Stimulated activated CD4-positive, alpha-beta T cell treated with anti-CD3 and anti-CD28 coated beads, Interleukin-15, amount 100 ng/mL, for 48 hours (primary cell): ENCODE measurements around the gene NAXD.
"Not testable (repeated sequence)": the region's sequence is repeated elsewhere in the genome, so short reads cannot be mapped to it uniquely, and the experiment has no call there.

ENCODE experiments used
- DNase-seq, 2 donors: peaks; one replicate each; pipeline ENCODE4 v3.0.0-alpha.2; 2020; ENCODE audit warnings: low read depth in 2 of 2

The NAXD gene

DNA sequence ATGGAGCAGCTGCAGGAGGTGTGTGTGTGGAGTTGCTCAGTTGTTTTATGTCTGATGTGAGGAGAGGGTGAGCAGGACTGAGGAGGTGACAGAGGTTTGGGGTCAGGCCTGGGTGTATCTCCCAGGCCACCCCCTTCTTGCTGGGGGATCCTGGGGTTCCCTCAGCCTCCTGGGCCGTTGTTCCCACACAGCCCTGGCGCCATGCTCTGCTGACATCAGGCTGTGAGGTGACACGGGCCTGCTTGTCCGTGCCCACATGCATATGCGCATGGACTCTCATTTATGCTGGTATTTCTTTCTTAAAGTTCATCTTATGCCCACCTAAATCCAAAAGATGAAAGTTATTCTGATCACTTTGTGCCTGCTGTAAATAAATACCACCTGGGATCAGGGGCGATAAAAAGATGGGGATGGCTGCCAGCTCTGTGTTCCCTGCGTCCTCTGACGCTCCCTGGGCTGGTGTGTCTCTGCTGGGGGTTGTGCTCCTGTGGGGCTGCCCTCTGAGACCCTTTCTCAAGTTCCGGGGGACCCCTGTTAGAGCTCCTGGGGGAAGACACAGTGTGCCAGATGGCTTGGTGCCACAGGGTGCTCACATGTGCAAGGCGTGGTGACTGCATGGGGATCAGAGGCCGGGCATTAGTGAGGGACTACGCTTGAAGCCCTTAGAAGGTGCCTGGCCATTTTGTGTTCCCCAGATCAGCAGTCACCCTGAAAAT, 12.6 kb downstream of the NAXD start:
- no peak for DNase-seq

DNA sequence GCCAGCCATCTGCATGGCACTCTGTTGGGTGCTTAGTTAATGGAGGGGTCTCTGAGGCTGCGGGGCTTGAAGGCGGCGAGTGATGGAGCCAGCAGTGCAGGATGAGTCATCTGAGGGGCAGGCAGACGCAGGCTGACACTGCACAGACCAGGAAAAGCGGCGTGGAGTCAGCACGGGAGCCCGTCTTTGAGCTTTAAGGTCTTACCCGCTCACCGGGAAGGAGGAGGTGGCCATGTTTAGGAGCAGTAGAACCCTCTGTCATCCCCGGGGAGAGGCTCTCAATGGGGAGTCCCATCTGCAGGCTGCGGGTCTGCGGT, 13.1 kb downstream of the NAXD start:
- no peak for DNase-seq

DNA sequence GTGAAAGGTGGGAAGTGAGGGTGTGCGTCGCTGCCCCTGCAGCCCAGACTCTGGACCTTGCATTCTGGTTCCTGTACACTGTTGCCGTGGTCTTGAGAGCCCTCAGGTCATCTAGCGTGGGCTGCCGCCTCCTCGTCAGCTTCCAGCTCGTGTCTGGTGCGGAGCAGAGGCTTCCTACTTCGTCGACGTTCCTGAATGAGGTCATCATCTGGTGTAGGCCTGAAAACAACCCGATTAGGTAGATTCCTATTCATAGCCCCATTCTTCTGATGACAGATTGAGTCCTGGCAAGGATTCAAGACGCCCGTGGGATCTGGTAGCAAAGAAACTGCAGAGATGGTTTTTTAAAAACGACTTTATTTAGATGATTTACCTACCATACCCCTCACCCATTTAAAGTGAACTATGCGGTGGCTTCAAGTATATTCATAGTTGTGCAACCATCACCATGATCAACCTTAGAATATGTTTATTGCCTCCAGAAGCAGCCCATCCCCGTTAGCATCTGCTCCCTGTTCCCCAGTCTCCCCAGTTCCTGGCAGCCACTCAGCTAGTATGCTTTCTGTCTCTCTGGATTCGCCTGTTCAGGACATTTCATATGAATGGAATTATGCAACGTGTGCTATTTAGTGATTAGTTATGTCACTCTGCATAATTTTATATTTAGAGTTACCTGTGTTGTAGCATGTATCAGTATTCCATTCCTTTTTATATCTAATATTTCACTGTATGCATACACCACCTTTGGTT, 13.8 kb downstream of the NAXD start:
- no peak for DNase-seq

DNA sequence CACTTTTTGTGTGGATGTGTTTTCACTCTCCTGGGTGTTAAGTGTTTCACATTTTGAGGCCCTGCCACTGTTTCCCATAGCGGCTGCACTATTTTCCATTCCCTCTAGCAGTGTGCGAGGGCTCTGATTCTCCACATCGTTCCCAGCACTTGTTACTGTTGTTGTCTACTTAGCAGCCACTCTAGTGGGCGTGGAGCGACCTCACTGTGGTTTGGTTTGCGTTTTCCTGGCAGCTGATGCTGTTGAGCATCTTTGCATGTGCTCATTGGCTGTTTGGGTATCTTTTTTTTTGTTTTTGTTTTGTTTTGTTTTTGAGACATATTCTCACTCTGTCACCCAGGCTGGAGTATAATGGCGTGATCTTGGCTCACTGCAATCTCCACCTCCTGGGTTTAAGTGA, 14.4 kb downstream of the NAXD start:
- DNase-seq: no peak

DNA sequence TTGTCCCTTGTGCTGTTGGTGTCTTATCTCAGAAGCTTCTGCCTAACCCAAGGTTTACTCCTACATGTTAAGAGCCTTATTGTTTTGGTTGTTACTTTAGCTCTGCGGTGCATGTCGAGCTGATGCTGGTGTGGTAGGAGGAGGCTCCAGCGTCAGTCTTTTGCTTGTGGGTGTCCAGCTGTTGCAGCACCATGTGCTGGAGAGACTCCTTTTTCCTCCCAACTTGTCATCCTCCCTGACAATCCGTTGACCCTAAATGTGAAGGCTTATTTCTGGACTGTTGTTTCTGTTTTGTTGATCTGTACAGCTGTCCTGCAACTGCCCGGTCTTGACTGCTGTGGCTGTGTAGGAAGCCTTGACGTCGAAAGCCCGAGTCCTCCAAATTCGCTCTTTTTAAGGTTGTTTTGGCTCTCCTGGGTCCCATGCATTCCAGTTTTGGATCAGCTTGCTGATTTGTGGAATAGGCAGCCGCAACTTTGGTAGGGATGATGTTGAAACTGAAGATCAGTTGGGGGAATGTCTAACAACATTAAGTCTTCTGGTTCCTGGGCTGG, 15.3 kb downstream of the NAXD start:
- no peak for DNase-seq

DNA sequence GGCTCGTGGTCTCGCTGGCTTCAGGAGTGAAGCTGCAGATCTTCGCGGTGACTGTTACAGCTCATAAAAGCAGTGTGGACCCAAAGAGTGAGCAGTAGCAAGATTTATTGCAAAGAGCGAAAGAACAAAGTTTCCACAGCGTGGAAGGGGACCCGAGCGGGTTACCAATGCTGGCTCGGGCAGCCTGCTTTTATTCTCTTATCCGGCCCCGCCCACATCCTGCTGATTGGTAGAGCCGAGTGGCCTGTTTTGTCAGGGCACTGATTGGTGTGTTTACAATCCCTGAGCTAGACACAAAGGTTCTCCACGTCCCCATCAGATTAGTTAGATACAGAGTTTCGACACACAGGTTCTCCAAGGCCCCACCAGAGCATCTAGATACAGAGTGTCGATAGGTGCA, 16.9 kb downstream of the NAXD start:
- not testable (repeated sequence) for DNase-seq

DNA sequence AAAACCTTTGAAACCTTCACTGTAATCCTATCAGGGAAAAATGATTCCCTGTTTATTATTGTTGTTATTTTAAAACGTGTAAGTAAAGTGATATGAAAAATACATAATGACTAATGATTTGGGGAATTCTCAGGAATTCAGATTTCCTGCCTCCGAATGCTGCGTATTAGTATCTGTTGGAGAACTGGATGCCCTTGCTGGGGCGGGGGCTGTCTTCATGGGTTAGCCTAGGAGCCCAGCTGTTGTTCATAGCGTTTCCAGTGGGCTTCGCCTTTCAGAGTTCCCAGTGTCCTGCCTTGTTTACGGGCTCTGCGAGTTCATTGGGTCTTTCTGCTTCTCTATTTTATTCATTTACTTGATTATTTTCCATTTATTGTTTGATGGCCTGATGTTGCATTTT, 18.4 kb downstream of the NAXD start:
- no peak for DNase-seq

DNA sequence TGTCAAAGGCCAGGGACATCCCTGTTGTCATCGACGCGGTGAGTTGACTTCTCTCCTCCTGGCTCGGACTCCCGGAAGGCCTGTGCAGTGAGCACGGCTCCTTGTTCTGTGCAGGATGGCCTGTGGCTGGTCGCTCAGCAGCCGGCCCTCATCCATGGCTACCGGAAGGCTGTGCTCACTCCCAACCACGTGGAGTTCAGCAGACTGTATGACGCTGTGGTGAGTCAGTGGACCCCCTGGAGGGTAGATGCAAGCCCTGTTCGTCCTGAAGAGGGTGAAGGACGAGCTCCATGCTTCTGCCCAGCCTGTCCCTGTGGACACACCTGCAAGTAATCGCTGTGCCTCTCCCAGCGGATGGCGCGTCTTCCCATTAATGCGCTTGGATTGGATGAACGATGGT, 19.2 kb downstream of the NAXD start:
- DNase-seq: no peak

DNA sequence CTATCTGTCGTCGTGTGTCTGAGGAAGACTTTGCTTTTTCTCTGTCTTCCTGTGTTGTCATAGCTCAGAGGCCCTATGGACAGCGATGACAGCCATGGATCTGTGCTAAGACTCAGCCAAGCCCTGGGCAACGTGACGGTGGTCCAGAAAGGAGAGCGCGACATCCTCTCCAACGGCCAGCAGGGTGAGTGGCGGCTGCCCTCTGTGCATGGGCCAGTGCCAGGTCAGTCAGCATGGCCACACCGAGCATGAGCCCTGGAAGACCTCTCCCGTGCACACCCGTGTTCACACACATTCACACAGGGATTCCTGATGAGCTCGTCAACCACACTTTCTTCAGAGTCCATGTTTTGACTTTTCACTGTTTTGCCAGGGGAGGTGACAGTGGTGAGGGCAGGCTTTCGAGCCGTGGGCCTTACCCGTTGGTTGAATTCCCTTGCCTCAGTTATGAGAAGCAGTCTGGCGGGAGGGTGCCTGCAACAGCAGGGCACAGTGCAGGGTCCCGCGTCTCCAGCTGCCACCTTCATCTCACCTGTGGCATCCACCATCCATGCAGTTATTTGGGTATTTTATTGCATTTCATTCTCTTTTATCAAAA, 20.2 kb downstream of the NAXD start:
- DNase-seq: no peak

DNA sequence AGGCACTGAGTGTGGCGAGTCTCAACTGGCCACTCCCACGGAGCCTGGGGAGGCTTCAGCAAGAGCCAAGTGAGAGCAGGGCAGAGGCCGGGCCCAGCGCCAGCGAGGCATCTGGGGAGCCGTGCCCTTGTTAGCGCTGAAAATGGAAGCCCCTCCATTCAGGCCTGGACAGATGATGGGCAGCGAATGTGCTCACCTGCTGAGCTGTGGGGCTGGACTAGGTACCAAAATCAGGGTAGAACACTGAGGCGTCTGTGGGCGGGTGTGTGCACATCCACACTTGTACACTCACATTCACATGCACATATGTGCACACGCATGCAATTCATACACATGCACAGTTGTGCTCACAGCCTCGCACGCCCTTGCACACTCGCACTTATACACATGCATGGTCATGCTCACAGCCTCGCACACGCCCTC, 20.7 kb downstream of the NAXD start:
- no peak for DNase-seq

DNA sequence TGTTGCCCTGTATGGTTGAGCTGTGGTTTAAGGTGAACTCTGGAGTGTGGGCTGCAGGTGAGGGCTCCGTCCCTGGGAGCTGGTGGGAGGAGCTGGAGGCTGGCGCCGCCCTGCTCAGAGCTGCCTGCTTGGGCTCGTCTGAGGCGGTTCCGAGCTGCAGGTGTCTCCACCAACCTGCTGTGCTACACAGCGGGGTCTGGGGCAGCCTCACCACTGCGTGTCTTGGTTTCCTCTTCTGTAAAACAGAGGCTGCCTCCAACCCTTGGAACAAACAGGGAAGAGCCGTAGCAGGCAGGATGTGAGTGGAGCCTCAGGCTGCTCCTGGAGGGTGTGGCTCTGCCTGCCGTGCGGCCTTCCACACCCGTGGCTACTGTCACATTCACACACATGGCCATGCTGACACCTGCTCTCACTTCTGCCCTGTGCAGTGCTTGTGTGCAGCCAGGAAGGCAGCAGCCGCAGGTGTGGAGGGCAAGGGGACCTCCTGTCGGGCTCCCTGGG, 21.4 kb downstream of the NAXD start:
- DNase-seq: no peak

DNA sequence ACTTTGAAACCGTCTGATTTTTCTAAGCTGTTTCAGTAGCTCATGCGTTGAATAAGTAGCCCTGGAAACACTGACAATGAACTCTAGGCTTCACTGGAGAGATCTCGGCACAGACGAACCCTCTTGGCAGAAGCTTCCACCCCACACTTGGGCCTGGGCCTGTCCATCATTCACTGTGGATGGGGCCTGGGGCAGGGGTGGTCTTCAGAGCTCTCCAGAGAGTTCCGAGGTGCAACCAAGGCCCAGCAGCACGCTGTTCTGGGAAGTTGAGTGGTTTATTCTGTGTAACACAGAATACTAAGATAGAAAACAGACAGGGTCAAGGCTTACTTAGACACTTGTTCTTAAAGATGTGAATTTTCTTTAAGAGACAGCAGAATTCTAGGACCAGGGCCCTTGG, 21.9 kb downstream of the NAXD start:
- no peak for DNase-seq

DNA sequence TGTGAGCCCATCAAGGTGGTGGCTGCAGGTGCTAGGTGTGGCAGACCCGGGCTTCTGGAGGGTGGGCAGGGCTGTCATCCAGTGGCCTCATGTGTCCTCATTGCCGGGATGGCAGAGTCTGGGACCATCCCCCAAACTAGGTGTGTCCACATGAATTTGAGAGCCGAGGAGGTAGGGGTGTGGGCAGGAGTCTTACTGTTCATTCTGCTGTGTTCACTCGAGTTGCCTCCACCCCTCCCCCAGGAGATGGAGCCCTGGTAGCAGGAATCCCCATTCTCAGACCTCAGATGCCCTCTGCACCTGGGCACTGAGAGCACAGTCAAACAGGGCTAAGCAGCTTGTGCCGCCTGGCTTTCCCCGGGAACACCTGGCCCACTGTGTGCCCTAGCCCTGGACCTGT, 22.4 kb downstream of the NAXD start:
- DNase-seq: no peak

DNA sequence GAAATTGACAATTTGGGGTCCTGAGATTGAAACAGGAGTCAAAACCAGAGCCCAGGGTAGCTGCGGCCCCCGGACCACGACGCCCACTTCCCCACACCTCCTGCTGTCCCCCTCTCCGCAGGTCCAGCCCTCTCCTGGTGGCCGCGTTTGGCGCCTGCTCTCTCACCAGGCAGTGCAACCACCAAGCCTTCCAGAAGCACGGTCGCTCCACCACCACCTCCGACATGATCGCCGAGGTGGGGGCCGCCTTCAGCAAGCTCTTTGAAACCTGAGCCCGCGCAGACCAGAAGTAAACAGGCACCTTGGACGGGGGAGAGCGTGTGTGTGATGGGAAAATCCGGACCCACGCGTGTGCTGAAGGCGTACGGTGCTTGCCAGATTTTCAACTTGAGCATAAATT, 22.9 kb downstream of the NAXD start:
- DNase-seq: no peak

DNA sequence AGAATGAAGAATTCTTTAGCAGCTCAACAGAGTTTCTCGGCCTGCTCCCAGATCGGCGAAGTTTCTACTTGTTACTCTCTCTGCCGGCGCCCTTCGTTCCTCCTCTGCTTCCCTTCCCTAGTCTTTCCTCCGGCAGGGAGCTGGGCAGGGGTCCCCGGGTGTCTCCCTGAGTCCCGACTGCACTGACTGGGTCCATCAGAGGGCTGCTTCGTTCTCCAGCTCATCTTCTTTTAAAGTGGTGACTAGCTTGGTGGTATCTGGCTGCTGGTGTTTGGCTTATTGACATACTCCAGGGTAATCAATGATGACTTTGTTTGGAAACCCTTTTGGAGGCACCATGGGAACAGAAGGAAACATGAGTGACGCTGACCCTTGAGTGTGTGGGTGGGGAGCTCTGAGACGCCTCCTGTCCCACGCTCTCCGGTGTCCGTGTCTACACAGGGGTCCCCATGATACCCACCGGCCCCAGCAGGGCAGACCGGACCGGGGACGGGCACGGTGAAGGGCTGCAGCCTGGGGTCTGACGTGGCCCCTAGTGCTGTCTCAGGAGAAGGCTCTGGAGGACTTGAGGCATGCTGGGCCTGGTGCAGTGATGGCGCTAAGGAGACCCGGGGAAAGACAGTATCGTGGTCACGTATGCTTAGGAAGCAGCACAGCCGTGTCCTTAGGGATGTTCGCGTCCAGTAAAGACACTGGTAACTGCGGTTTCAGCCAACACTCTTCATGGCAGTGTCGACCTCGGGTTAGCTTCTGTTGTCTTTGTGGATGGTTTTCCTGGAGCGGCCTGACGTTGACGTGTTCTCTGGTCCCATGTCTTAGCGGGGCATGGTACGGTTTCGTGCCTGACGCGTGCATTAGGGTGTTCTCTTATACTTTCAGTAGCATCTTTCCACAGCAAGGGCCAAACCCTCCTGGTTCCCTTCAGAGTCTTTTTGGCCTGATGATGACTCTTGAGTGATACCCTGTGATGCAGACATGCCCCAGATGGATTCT, 23.8 kb downstream of the NAXD start:
- no peak for DNase-seq

DNA sequence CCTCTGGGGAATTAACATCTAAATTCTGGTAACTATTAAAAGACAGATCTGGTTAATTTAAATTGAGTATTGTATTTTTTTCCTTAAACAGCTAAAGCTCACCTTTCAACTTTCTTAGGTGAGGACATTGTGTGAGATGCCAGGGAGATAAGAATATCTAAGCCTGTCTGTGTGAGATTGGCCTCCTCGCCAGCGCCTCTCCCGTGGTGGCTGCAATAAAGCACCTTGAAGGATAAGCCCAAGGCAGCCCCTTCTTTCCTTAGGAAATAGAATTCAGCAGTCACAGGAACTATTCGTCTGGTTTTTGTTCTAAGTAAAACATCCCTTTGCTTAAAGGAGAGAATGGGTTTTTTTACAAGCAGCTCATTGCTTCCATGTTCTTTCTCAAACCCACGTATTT, 24.6 kb downstream of the NAXD start:
- no peak for DNase-seq

DNA sequence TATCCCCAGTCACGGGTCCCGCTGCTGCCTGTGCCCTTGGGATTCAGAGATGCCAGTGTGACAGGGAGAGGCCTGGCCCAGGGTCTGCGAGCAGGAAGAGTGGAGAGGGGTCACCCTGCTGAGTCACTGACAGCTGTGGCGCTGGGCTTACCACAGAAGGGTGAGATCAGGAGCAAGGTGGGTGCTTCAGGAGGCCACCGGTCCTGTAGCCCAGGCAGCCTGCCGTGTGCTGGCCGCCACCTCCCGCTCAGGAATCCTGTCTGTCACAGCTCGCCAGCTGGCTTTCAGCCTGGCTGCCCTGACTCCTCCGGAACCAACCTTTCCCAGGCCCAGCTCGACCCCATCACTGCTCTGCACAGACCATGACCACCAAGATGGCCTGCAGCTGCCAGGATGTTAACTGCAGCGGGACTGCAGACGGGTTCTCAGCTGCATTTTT, 25.3 kb downstream of the NAXD start:
- DNase-seq: no peak

DNA sequence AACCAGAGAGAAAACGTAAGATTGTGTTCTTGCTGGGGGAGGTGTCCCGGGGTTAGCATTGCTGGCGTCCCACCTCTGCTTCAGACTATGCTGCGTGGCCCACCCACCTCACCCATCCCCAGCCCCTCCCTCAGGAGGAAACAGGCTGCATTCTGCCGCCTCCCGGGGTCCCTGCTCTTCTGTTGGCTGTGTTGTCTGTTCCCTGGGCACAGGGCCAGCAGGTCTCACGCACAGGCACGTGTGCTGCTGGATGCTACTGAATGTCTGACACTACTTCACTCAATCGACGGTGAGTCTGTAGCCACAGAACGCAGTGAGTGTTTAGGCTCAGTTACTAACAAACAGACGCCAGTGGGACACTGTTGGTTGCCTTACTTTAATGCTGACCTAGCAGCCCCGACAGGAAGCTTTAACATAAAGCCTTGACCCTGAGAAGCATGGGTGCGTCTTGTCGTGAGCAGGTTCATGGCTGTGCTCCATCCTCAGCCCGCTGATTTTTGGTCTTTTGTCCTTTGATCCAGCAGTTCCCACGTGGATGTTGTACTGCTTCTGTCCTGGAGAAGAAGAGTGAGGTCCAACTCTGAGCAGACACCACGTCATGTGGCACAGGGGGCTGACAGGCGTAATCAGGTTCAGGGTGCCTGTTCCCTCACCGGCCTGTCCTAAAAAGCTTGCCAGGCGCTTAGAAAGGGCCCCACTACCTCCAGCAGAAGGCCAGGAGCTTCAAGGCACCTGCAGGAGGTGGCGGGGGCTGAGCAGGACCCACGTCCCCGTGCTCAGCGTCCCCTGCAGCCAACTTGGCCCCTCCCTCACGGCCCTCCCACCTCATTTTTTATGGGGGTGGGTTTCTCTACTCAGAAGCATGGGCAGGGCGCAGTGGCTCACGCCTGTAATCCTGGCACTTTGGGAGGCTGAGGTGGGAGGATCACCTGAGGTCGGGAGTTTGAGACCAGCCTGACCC, 26.0 kb downstream of the NAXD start:
- no peak for DNase-seq

DNA sequence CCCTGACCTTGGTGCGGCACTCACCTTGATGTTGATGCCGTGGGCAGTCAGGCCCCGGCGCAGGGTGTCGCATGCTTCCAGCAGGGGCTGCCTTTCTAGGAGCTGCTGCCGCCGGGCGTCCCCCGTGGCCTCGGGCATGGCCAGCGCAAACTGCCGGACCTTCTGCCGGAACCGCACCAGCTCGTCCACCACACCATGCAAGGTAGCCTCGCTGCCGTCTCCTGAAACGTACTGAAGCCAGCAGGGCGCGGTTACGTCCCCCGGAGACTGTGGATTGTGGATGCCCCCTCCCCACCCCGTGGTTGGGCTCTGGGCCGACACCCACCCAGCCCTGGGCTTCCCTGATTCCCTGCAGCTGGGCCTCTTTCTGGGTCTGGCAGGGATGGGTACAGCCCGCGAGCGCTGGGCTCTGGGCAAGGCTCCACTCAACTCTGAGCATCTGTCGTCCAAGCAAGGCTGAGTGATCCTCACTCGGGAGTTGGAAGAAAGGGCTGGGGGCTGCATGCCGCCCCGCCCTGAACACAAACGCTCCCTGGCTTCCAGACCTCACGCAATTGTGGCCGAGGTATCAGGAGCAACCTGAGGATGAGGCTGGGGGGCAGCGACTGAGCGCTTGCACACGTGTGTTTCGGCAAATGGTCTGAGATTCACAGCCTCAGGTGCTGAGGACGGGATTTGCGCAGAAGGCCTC, 27.1 kb downstream of the NAXD start:
- no peak for DNase-seq

DNA sequence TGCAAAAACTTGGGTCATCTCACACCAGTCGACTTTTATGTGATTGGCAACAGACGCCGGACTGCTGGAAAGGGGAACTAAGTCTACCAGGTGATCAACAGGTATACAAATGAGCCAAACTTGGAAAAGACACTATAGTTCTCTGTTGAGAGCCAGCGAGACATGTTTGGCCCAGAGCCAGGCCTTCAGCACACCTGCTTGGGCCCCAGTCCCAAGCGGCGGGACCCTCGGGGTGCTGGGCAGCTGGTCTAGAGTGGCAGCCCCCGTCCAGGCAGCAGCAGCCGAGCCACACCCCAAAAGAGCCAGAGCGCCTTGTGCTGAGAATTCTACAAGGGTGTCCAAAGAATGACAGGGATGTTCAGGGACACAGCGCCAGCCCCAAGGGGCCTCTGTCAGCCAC, 28.0 kb downstream of the NAXD start:
- DNase-seq: no peak
